Measurements from ENCODE around the gene RTN4R.

DNA sequence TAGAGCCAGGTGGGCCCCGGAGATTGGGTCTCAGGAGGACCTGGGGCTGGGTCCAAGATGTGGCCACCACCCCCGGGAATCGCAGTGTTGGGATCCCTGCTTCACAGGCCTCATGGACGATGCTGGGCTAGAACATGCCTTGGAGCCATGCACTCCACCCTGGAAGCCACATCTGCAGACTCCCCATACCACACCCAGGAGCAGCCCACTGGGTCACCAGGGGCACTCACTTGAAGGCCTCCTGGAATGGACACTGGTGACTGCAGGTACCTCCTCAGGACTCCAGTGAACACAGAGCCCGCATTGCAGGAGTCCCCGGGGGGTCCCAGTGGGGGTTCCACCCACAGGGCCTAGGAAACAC, 25.0 kb downstream of the RTN4R start:
- TF ChIP-seq, protein P1, sequence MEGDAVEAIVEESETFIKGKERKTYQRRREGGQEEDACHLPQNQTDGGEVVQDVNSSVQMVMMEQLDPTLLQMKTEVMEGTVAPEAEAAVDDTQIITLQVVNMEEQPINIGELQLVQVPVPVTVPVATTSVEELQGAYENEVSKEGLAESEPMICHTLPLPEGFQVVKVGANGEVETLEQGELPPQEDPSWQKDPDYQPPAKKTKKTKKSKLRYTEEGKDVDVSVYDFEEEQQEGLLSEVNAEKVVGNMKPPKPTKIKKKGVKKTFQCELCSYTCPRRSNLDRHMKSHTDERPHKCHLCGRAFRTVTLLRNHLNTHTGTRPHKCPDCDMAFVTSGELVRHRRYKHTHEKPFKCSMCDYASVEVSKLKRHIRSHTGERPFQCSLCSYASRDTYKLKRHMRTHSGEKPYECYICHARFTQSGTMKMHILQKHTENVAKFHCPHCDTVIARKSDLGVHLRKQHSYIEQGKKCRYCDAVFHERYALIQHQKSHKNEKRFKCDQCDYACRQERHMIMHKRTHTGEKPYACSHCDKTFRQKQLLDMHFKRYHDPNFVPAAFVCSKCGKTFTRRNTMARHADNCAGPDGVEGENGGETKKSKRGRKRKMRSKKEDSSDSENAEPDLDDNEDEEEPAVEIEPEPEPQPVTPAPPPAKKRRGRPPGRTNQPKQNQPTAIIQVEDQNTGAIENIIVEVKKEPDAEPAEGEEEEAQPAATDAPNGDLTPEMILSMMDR (IDR thresholded peaks at IDR 0.05) = no peak
- TF ChIP-seq EZH2 (IDR thresholded peaks at IDR 0.05; ENCODE audit: borderline replicate concordance, insufficient read depth, low read depth, low read length, poor library complexity, severe bottlenecking) = no peak
